Germinal center (tissue), 1 donor: ENCODE results near the gene CACNA1B.

Source experiments
- DNase-seq: peaks from one replicate; pipeline ENCODE4 v3.0.0; 2012; ENCODE audit warnings: mixed read lengths, low spot score

Gene CACNA1B

GRCh38 chr9:137986268-137987099, 108.9 kb downstream of the CACNA1B start:
- DNase-seq: no peak

DNA sequence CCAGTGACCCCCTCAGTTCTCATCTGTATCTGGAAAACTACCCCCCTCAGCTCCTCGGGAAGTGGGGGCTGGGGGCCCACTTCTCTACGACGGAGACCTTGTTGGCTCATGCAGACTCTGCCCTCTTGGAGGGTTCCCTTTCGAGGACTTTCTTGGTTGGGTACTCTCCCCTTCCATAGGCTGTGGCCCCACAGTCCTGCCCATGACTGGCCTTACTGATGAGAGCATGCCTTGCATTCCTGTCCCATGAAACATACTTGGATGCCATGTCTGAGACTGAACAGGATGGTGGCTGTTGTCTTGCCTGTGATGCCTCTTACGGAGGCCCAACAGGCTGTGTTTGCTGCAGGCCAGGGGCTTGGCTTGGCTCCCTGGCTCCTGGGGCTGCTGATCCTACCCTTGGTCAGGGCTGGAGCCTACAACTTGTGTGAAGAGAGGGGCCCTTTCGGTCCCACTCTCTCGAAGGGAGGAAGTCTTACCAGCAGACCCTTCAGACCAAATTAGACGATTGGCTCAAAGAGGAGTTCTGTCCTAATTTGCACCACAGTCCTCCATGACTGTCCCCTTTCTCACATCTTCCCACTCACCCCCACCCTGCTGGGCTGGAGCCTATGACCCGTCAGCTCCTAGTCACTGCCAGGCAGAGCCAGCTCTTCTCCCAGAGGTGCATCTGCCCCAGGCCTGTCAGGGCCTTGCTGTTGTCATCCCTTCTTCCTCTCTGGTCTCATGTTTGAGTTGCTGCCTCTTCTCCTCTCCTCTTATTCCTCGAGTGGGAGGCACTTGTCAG, 109.9 kb downstream of the CACNA1B start:
- DNase-seq: no peak

- DNase-seq: no peak
Observed at GRCh38 chr9:137988051-137988450, 110.5 kb downstream of the CACNA1B start.

GRCh38 chr9:137988701-137989100, 111.1 kb downstream of the CACNA1B start:
- DNase-seq: no peak

- no peak for DNase-seq
Observed at GRCh38 chr9:137989156-137989555, 111.6 kb downstream of the CACNA1B start.

- DNase-seq: no peak
Observed at GRCh38 chr9:137989999-137990715, 112.6 kb downstream of the CACNA1B start.

GRCh38 chr9:138003485-138004190, 126.1 kb downstream of the CACNA1B start:
- DNase-seq: no peak

- no peak for DNase-seq
Observed at GRCh38 chr9:138006576-138007233, 129.1 kb downstream of the CACNA1B start.

DNA sequence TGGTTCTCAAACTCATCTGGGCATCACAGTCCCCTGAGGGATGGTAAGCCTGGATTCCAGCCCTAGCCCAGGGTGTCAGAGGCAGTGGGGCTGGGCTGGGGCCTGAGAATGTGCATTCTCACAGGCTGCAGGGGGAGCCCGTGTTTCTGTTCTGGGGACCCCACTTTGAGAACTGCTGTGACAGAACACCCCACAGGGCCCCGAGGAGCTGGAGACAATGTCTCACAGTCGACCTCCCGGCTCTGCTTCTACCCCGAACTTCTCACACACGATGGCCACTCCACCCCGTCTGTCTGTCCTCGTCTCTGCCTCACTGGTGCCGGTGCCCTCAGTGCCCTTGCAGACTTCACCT, 130.0 kb downstream of the CACNA1B start:
- DNase-seq: no peak

DNA sequence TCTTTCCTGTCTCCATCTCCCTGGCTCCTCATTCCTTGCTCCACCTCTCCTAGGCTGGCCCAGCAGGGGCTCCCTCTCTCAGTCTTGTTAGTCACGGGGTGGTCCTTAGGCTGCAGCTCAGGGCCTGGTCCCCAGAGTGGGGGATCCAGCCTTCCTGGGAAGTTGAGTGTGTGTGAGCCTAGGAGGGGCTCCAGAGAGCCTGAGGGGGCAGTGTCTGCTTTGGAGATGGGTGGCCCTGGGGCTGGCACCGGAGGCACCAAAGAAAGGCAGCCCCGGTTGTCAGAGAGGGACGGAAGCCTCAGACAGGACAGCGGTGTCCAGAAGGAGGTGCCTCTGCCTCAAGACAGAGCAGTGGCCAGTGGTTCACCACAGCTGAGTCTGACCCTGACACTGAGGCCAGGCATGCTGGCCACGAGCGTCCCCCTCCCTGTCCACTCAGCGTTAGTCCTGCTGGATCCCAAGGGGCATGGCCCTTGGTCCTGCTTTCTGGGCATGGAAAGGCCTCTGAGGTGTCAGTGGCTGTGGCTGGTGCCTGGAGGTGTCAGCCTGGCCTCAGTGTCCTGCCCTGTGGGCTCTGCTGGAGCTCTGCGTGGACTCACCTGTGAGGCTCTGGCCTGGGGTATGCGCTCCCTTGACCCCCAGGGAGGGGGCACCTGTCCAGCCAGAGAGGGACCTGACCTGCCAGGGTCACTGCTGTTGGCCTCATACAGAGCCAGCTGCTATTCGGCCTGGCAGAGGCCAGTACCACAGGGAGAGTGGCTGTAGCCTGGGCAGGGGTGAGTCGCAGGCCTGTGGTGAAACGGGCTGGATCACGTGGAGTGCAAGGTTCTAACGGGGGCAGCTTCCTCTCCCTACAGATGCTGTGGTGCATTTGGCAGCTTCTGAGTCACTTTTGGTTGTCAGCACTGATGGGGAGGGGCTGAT, 130.6 kb downstream of the CACNA1B start:
- DNase-seq: no peak

DNA sequence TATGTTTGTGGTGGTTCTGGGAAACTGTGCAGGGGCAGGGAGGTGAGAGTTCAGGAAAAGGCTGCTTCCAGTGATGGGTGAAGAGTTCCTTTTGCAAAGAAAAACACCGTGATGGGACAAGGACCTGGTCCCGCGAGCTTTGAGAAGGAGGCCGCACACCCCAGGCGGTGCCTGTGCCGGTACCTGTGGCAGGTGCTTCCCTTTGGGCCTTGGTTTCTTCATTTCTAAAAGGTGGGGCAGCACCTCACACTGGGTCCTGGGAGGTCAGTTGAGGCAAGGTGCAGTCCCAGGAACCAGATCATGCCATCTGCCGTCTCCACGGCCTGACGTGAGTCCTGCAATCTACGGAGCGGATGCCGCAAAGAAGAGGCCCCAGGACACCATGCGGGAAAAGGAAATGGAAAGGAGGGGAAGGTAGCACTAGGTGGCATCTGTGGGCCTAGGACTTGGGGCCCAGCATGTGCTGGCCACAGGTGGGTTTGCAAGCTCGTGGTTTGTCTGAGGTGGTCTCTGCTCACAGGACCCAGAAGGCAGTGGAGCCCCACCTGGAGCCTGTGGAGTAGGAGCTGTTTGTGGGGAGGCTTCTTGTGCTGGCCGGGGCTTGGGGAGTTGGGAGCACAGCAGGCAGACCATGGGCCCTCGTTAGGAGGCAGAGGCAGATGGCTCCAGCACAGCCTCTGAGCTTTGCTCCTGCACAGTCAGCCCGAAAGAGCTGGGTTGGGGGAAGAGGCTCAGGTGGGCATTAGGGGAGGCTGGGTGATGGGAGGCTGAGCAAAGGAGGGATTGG, 131.6 kb downstream of the CACNA1B start:
- no peak for DNase-seq

- DNase-seq: no peak
Observed at GRCh38 chr9:138009803-138010690, 132.5 kb downstream of the CACNA1B start.

GRCh38 chr9:138010861-138011260, 133.3 kb downstream of the CACNA1B start:
- DNase-seq: no peak

- DNase-seq: no peak
Observed at GRCh38 chr9:138011951-138012500, 134.4 kb downstream of the CACNA1B start.

GRCh38 chr9:138013273-138013672, 135.7 kb downstream of the CACNA1B start:
- DNase-seq: no peak

GRCh38 chr9:138013836-138014562, 136.4 kb downstream of the CACNA1B start:
- no peak for DNase-seq

GRCh38 chr9:138014563-138014945, 137.0 kb downstream of the CACNA1B start:
- no peak for DNase-seq
